22Rv1 (cell line): ENCODE measurements around the gene PLEKHA6.

Experiments used
- H3K27ac ChIP-seq: fragments of 450-650 bp; 2 replicates; pipeline ENCODE4 v1.5.1; 2017
- ZFX ChIP-seq: fragments of 450-650 bp; IDR thresholded peaks from 2 replicates; pipeline ENCODE4 v1.6.1; 2017; ENCODE audit warnings: antibody characterized with exemption, borderline replicate concordance
- TF ChIP-seq, protein P1 (sequence below): fragments of 450-650 bp; IDR thresholded peaks from 2 replicates; pipeline ENCODE4 v1.5.1; 2017; ENCODE audit warnings: mild to moderate bottlenecking

PLEKHA6 gene

DNA sequence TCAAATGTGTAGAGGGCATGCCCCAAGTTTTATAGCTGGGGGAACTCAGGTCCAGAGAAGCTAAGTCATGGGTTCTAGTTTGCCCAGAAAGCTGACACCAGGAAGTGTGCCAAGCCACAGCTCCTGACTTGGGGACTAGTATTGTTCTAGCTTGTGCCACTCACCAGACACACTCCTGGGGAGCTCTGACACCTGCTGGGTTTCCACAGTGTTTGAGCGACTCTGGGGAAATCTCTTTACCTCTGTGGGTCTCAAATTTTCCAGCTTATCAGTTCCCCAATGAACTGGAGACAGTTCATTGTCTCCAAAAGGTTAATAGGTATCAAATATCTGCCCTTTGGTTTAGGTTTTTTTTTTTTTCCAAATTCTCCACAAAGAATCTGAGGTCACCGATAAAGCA, 167.7 kb downstream of the PLEKHA6 start:
- H3K27ac ChIP-seq = no peak overlapping the region
- TF ChIP-seq, protein P1, sequence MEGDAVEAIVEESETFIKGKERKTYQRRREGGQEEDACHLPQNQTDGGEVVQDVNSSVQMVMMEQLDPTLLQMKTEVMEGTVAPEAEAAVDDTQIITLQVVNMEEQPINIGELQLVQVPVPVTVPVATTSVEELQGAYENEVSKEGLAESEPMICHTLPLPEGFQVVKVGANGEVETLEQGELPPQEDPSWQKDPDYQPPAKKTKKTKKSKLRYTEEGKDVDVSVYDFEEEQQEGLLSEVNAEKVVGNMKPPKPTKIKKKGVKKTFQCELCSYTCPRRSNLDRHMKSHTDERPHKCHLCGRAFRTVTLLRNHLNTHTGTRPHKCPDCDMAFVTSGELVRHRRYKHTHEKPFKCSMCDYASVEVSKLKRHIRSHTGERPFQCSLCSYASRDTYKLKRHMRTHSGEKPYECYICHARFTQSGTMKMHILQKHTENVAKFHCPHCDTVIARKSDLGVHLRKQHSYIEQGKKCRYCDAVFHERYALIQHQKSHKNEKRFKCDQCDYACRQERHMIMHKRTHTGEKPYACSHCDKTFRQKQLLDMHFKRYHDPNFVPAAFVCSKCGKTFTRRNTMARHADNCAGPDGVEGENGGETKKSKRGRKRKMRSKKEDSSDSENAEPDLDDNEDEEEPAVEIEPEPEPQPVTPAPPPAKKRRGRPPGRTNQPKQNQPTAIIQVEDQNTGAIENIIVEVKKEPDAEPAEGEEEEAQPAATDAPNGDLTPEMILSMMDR = no peak
- TF ChIP-seq ZFX = no peak

- TF ChIP-seq, protein P1 = no peak
- no peak for TF ChIP-seq ZFX
- no peak overlapping the region for H3K27ac ChIP-seq
Observed at GRCh38 chr1:204191456-204191855, 168.3 kb downstream of the PLEKHA6 start.

DNA sequence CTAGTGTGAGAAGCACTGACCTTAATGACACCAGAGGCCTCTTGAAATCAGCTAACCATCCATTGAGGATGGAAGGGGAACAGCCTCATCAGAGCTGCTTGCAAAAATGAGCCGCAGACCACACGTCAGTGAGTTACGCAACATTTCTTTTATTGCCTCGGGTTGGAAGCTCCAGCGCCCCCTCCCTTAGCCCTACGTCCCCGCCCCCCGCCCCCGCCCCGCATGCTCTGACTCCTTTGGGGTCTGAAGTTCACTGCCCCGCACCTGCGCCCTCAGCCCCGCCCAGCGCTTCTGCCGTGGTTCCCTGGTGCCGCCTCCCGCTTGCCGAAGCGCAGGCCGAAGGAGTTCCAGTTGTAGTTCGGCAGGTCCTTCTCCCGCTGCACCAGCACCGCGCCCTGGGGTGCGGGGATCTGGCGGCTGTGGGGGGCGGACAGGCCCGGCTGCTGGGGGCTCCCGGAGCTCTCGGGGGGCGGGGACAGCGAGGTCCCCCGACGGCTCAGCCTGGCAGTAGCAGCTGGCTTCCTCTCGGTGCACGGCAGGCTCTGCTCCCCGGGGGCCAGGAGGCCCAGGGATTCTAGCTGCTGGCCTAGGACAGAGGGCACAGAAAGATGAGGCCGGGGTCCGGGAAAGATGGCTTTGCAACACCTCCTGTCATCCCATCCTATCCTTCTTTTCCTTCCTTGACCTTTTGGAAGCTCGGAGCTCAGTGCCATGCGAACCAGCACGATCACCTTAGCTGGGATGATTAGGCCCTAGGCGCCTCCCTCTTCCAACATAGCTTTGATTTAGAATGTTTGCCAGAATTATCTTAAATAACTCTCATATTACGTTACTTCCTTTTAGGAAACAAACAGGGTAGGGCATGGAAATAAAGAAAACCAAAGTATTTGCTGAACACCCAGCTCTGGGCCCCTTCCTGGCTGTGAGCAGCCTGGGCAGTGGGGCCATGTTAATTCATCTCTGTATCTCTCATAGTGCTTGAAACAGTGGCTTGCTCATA, 169.2 kb downstream of the PLEKHA6 start:
- H3K27ac ChIP-seq = no peak overlapping the region
- TF ChIP-seq, protein P1 = 0 out of 2 replicates have a peak, but pooled peaks have one; percentile 6
- no peak for TF ChIP-seq ZFX

DNA sequence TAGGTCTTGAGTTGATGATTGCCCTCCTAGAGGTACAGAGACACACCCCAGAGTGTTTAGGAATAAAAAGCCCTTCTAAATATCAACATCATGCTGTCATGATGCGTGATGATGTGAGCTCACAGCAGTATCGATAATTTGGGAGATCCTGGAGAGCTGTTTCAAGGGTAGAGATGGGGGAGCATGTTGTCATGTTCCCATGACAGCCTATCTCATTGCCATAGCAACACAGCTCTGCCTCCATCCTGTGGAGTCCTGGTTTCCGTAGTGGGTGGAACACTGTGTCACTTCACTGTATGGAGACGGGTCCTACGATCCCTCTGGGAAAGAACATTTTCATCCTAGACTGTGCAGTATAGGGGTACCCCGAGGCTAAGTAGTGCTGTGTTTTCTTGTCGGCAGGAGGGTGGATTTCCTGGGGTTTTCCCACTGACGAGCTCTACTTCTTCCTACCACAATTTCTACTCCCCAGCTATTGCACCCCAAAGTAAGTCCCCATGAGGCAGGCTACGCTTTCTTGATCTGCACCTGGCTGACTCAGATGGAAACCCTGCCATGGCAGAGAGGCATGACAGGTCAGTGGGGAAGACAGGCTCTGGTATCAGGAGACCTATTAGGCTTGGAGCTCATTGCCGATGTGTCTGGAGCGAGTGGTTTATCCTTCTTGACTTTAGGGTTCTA, 170.6 kb downstream of the PLEKHA6 start:
- TF ChIP-seq ZFX = no peak
- TF ChIP-seq, protein P1 = no peak
- no peak overlapping the region for H3K27ac ChIP-seq

GRCh38 chr1:204186597-204186996, 173.1 kb downstream of the PLEKHA6 start:
- TF ChIP-seq, protein P1 = no peak
- no peak for TF ChIP-seq ZFX

GRCh38 chr1:204181116-204181515, 178.6 kb downstream of the PLEKHA6 start:
- TF ChIP-seq, protein P1 = no peak
- no peak for TF ChIP-seq ZFX
- H3K27ac ChIP-seq = no peak overlapping the region

More at GRCh38 chr1:204186597-204186996, 173.1 kb downstream of the PLEKHA6 start:
- H3K27ac ChIP-seq = no peak overlapping the region

DNA sequence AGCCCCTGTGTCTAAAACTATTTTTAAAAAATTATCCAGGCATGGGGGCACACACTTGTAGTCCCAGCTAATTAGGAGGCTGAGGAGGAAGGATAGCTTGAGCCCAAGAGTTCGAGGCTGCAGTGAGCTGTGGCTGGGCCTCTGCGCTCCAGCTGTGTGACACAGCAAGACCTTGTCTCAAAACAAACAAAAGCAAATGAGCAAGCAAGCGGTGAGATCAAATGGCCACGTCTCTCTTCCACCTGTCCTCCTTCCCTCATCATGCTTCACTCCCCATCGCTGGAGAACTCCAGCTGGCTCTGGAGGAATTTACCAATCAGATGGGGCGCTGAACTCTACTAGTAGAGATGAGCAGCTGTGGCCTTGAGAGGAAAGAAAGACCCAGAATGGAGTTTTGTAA, 179.6 kb downstream of the PLEKHA6 start:
- no peak overlapping the region for H3K27ac ChIP-seq
- no peak for TF ChIP-seq ZFX
- TF ChIP-seq, protein P1 = no peak
